Choroid plexus epithelial cell (primary cell): Measurements from ENCODE around the gene FREY1.

Experiments
- DNase-seq: peaks from one replicate; pipeline ENCODE4 v3.0.0-alpha.2; 2010; ENCODE audit warnings: low read depth
- H3K4me3 ChIP-seq: 2 replicates; pipeline ENCODE4 v1.5.1; 2011; ENCODE audit warnings: low read depth, mild to moderate bottlenecking, control low read depth, low read length, moderate library complexity
- CTCF ChIP-seq: conservative IDR thresholded peaks from 2 replicates; pipeline ENCODE4 v1.5.1; 2011; ENCODE audit warnings: low read depth, mild to moderate bottlenecking, control low read depth, inconsistent platforms, low read length, moderate library complexity

The FREY1 gene

GRCh38 chr11:45899448-45900174 is 7.5 kb downstream of the FREY1 start:
- TF ChIP-seq CTCF: no peak
- peak; percentile 88 for DNase-seq
- peak overlapping the region; percentile 61 for H3K4me3 ChIP-seq

- no peak overlapping the region for H3K4me3 ChIP-seq
- no peak for TF ChIP-seq CTCF
Observed at GRCh38 chr11:45899086-45899447, 8.0 kb downstream of the FREY1 start.

GRCh38 chr11:45897556-45897955 is 9.5 kb downstream of the FREY1 start:
- no peak overlapping the region for H3K4me3 ChIP-seq
- DNase-seq: no peak
- no peak for TF ChIP-seq CTCF

More at GRCh38 chr11:45899086-45899447, 8.0 kb downstream of the FREY1 start:
- no peak for DNase-seq

GRCh38 chr11:45896422-45896984 is 10.6 kb downstream of the FREY1 start:
- no peak for TF ChIP-seq CTCF
- no peak for DNase-seq
- no peak overlapping the region for H3K4me3 ChIP-seq

- DNase-seq: no peak
- no peak for TF ChIP-seq CTCF
Observed at GRCh38 chr11:45895553-45896259, 11.4 kb downstream of the FREY1 start.

GRCh38 chr11:45894555-45895247 is 12.4 kb downstream of the FREY1 start:
- H3K4me3 ChIP-seq: no peak overlapping the region
- DNase-seq: no peak
- TF ChIP-seq CTCF: no peak

More at GRCh38 chr11:45895553-45896259, 11.4 kb downstream of the FREY1 start:
- no peak overlapping the region for H3K4me3 ChIP-seq
